ENCODE results near the gene PREP. TPM values are rescaled to one million over a fixed set of nuclear protein-coding genes. Genes with fewer than 3 reads are reported as not detected.

The PREP gene
- total and polyA plus RNA-seq, 4 donors: 14.1 to 21.8 (median 18.9) TPM

DNA sequence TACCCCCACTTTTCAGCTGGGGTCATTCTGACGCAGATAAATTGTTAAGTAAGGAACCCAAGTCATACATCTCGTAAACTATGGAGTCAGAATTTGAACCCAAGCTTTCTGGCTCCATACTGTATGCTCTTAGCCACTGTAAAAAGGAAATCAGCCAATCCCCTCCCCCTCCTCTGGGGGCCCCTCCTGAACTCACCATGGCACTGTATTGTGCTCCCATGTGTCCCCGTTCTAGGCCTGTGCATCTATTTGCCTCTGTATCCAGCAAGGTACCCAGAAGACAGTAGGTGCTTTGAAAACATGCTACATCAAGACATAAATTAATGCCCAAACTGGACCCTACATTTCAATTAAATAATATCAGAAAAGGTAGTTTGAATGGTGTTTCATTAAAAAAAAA lies 98.5 kb downstream of the PREP start:
- H3K4me1 ChIP-seq (ENCODE audit: control insufficient read depth in 1 of 2, insufficient read depth in 2 of 2, low read length in 2 of 2): peaks cover 0 to 1% of the 10 kb centered on the region in 2 donors
- no peaks in the 10 kb centered on the region for H3K9me3 ChIP-seq (ENCODE audit: control insufficient read depth, low read length)
- 98% methylated on average over 3 of the region's 3 CpGs for WGBS, 2 donors
- H3K27me3 ChIP-seq (ENCODE audit: control insufficient read depth in 1 of 2, insufficient read depth in 2 of 2, low read length in 1 of 2): no peaks in the 10 kb centered on the region
- H3K4me3 ChIP-seq (ENCODE audit: low read length in 2 of 2): no peak overlapping the region
- ATAC-seq (ENCODE audit: low FRiP score) (no peak), DNase-seq (no peak)
- intact Hi-C loops (cut with DNase I): no loop called here
- peaks cover 0 to 2% of the 10 kb centered on the region in 2 donors for H3K36me3 ChIP-seq (ENCODE audit: control insufficient read depth in 1 of 2, insufficient read depth in 2 of 2, low read length in 1 of 2)
- H3K27ac ChIP-seq (ENCODE audit: low read depth in 1 of 2, low read length in 2 of 2): no peak overlapping the region

- Histone ChIP-seq H3K27me3 (ENCODE audit: control insufficient read depth in 1 of 2, insufficient read depth in 2 of 2, low read length in 1 of 2) (no peaks in the 10 kb centered on the region), H3K4me1 (ENCODE audit: control insufficient read depth in 1 of 2, insufficient read depth in 2 of 2, low read length in 2 of 2) (peaks cover 0 to 1% of the 10 kb centered on the region in 2 donors), H3K9me3 (ENCODE audit: control insufficient read depth, low read length) (peaks cover 1% of the 10 kb centered on the region), H3K27ac (ENCODE audit: low read depth in 1 of 2, low read length in 2 of 2) (no peak overlapping the region), H3K4me3 (ENCODE audit: low read length in 2 of 2) (no peak overlapping the region), H3K36me3 (ENCODE audit: control insufficient read depth in 1 of 2, insufficient read depth in 2 of 2, low read length in 1 of 2) (peaks cover 0 to 6% of the 10 kb centered on the region in 2 donors)
- 97 to 98% methylated on average over 16 of the region's 16 CpGs for WGBS, 2 donors
- intact Hi-C loops (cut with DNase I): no loop called here
- DNase-seq (no peak), ATAC-seq (ENCODE audit: low FRiP score) (no peak)
Observed at GRCh38 chr6:105302617-105303128, 100.2 kb downstream of the PREP start.

DNA sequence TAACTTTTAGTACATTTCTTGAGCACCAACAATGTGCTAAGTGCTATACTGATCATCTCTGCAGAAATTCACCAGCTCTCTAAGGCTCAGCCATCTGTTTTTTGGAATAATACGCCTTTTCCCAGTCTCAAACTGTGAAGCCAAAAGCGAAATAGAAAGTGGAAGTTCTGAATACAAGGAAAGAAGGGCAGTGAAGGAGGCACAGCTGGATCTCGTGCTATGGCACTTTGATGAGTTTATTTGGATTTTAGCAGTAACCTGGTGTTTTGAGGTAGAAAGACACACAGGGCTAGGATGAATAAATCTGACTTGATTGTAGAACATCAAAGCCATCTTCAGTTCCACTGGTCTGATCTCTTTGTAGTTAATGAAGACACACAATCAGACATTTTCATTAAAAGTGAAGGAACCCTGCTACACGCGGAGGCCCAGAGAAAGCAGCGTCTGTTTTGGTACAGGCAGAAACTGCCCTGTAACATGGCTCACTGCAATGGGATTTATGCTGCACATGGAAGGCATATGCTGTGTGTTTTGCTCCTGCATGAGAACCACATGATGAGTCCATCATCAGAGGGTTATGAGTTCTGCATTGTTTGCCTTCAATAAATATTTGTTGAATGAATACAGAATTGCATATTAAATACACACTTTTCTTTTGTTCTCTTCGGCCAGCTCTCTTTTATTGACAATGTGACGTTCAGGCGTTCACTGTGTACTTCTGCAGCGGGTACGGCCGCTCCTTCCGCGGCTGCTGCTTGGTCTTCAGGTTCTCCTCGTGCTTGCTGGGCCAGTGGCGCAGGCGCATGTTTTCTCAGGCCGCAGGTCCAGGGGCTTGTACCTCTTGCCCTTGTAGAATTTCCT lies 100.9 kb downstream of the PREP start:
- DNase-seq (no peak), ATAC-seq (ENCODE audit: low FRiP score) (no peak)
- H3K4me3 ChIP-seq (ENCODE audit: low read length in 2 of 2): no peak overlapping the region
- H3K27ac ChIP-seq (ENCODE audit: low read depth in 1 of 2, low read length in 2 of 2): no peak overlapping the region
- intact Hi-C loops (cut with DNase I): no loop called here
- peaks cover 0 to 6% of the 10 kb centered on the region in 2 donors for H3K36me3 ChIP-seq (ENCODE audit: control insufficient read depth in 1 of 2, insufficient read depth in 2 of 2, low read length in 1 of 2)
- peaks cover 1% of the 10 kb centered on the region for H3K9me3 ChIP-seq (ENCODE audit: control insufficient read depth, low read length)
- no peaks in the 10 kb centered on the region for H3K27me3 ChIP-seq (ENCODE audit: control insufficient read depth in 1 of 2, insufficient read depth in 2 of 2, low read length in 1 of 2)
- H3K4me1 ChIP-seq (ENCODE audit: control insufficient read depth in 1 of 2, insufficient read depth in 2 of 2, low read length in 2 of 2): peaks cover 0 to 1% of the 10 kb centered on the region in 2 donors
- 94 to 95% methylated on average over 18 of the region's 18 CpGs for WGBS, 2 donors

DNA sequence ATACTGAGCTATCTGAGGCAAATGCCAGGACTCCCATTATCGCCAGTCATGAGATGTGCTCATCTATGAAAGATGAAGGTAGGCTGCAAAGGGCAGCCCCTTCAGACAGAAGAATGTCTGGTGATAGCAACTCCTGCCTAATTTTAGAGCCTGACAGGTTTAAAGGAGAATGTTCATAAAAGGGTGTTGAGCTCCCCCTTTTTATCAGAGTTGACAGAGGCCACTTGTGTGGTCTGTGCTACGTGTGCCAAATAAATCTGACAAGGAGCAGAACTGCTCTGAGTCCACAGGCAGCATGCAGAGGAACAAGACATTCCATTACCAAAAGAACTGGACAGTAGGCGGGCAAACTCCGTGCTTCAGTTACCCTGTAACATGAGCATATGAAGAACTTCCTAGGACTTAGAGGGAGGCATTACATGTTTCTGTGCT lies 101.8 kb downstream of the PREP start:
- DNase-seq (no peak), ATAC-seq (ENCODE audit: low FRiP score) (no peak)
- intact Hi-C loops (cut with DNase I): no loop called here
- Histone ChIP-seq H3K36me3 (ENCODE audit: control insufficient read depth in 1 of 2, insufficient read depth in 2 of 2, low read length in 1 of 2) (peaks cover 0 to 6% of the 10 kb centered on the region in 2 donors), H3K27me3 (ENCODE audit: control insufficient read depth in 1 of 2, insufficient read depth in 2 of 2, low read length in 1 of 2) (no peaks in the 10 kb centered on the region), H3K9me3 (ENCODE audit: control insufficient read depth, low read length) (peaks cover 1% of the 10 kb centered on the region), H3K27ac (ENCODE audit: low read depth in 1 of 2, low read length in 2 of 2) (no peak overlapping the region), H3K4me3 (ENCODE audit: low read length in 2 of 2) (no peak overlapping the region), H3K4me1 (ENCODE audit: control insufficient read depth in 1 of 2, insufficient read depth in 2 of 2, low read length in 2 of 2) (peaks cover 0 to 1% of the 10 kb centered on the region in 2 donors)
- WGBS, 2 donors: 81 to 82% methylated on average over 4 of the region's 4 CpGs

- H3K27ac ChIP-seq (ENCODE audit: low read depth in 1 of 2, low read length in 2 of 2): no peak overlapping the region
- WGBS, 2 donors: 92 to 94% methylated on average over 5 of the region's 5 CpGs
- ATAC-seq (ENCODE audit: low FRiP score): no peak
Observed at GRCh38 chr6:105300090-105300489, 102.8 kb downstream of the PREP start.

GRCh38 chr6:105294129-105294528 lies 108.8 kb downstream of the PREP start:
- Histone ChIP-seq H3K27ac (ENCODE audit: low read depth in 1 of 2, low read length in 2 of 2) (no peak overlapping the region), H3K4me1 (ENCODE audit: control insufficient read depth in 1 of 2, insufficient read depth in 2 of 2, low read length in 2 of 2) (no peaks in the 10 kb centered on the region), H3K36me3 (ENCODE audit: control insufficient read depth in 1 of 2, insufficient read depth in 2 of 2, low read length in 1 of 2) (peaks cover 0 to 4% of the 10 kb centered on the region in 2 donors), H3K4me3 (ENCODE audit: low read length in 2 of 2) (no peak overlapping the region), H3K9me3 (ENCODE audit: control insufficient read depth, low read length) (peaks cover 1% of the 10 kb centered on the region), H3K27me3 (ENCODE audit: control insufficient read depth in 1 of 2, insufficient read depth in 2 of 2, low read length in 1 of 2) (no peaks in the 10 kb centered on the region)
- WGBS, 2 donors: 68 to 96% methylated on average over 2 of the region's 2 CpGs
- ATAC-seq (ENCODE audit: low FRiP score) (no peak), DNase-seq (no peak)
- intact Hi-C loops (cut with DNase I): no loop called here

More at GRCh38 chr6:105300090-105300489, 102.8 kb downstream of the PREP start:
- peaks cover 0 to 6% of the 10 kb centered on the region in 2 donors for H3K36me3 ChIP-seq (ENCODE audit: control insufficient read depth in 1 of 2, insufficient read depth in 2 of 2, low read length in 1 of 2)
- no peak overlapping the region for H3K4me3 ChIP-seq (ENCODE audit: low read length in 2 of 2)
- DNase-seq: no peak
- H3K27me3 ChIP-seq (ENCODE audit: control insufficient read depth in 1 of 2, insufficient read depth in 2 of 2, low read length in 1 of 2): no peaks in the 10 kb centered on the region
- intact Hi-C loops (cut with DNase I): no loop called here
- H3K9me3 ChIP-seq (ENCODE audit: control insufficient read depth, low read length): peaks cover 1% of the 10 kb centered on the region
- H3K4me1 ChIP-seq (ENCODE audit: control insufficient read depth in 1 of 2, insufficient read depth in 2 of 2, low read length in 2 of 2): peaks cover 0 to 1% of the 10 kb centered on the region in 2 donors

DNA sequence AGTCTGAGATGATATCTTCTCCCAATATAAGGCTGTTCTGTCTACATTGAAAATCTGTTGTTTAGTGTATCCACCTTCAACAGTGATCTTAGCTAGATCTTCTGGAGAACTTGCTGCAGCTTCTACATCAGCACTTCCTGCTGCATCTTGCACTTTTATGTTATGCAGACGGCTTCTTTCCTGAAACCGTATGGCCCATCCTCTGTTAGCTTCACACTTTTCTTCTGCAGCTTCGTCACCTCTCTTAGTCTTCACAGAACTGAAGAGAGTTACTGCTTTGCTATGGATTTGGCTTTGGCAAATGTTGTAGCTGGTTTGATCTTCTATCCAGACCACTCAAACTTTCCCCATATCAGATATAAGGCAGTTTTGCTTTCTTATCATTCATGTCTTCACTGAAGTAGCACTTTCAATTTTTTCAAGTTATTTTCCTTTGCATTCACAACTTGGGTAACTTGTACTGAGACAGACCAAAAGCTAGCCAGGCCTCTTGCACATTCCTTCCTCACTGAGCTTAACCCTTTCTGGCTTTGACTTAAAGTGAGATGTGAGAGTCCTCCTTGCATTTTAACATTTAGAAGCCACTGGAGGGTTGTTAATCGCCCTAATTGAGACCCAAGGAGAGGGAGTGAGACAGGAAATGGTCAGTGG lies 110.1 kb downstream of the PREP start:
- no peaks in the 10 kb centered on the region for H3K4me1 ChIP-seq (ENCODE audit: control insufficient read depth in 1 of 2, insufficient read depth in 2 of 2, low read length in 2 of 2)
- ATAC-seq (ENCODE audit: low FRiP score): no peak
- WGBS, 2 donors: 97% methylated on average over 4 of the region's 4 CpGs
- H3K36me3 ChIP-seq (ENCODE audit: control insufficient read depth in 1 of 2, insufficient read depth in 2 of 2, low read length in 1 of 2): no peaks in the 10 kb centered on the region
- H3K27me3 ChIP-seq (ENCODE audit: control insufficient read depth in 1 of 2, insufficient read depth in 2 of 2, low read length in 1 of 2): no peaks in the 10 kb centered on the region
- no peak overlapping the region for H3K27ac ChIP-seq (ENCODE audit: low read depth in 1 of 2, low read length in 2 of 2)
- H3K4me3 ChIP-seq (ENCODE audit: low read length in 2 of 2): no peak overlapping the region
- intact Hi-C loops (cut with DNase I): no loop called here
- H3K9me3 ChIP-seq (ENCODE audit: control insufficient read depth, low read length): no peaks in the 10 kb centered on the region
- DNase-seq: no peak

DNA sequence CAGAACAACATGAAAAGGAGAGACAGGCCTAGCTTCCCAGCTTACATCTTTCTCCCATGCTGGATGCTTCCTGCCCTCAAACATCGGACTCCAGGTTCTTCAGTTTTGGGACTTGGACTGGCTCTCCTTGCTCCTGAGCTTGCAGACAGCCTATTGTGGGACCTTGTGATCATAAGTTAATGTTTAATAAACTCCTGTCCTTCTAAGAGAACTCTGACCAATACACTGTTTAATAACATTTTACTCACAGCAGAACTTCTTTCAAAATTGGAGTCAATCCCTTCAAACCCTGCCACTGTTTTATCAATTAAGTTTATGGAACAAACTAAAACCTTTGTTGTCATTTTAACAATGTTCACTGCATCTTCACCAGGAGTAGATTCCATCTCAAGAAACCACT lies 111.4 kb downstream of the PREP start:
- intact Hi-C loops (cut with DNase I): no loop called here
- ATAC-seq (ENCODE audit: low FRiP score): no peak
- no peaks in the 10 kb centered on the region for H3K9me3 ChIP-seq (ENCODE audit: control insufficient read depth, low read length)

More for the DNA sequence above, 111.4 kb downstream of the PREP start:
- Histone ChIP-seq H3K4me3 (ENCODE audit: low read length in 2 of 2) (no peak overlapping the region), H3K4me1 (ENCODE audit: control insufficient read depth in 1 of 2, insufficient read depth in 2 of 2, low read length in 2 of 2) (no peaks in the 10 kb centered on the region), H3K27ac (ENCODE audit: low read depth in 1 of 2, low read length in 2 of 2) (no peak overlapping the region), H3K27me3 (ENCODE audit: control insufficient read depth in 1 of 2, insufficient read depth in 2 of 2, low read length in 1 of 2) (no peaks in the 10 kb centered on the region), H3K36me3 (ENCODE audit: control insufficient read depth in 1 of 2, insufficient read depth in 2 of 2, low read length in 1 of 2) (no peaks in the 10 kb centered on the region)
- DNase-seq: no peak
- 95 to 96% methylated on average over 1 of the region's 1 CpG for WGBS, 2 donors

All from aorta (tissue), 5 donors.